ENCODE results near the gene COX6B2. TPM values are rescaled to one million over a fixed set of nuclear protein-coding genes. Genes with fewer than 3 reads are reported as not detected.

The COX6B2 gene
- total and polyA plus RNA-seq, 2 of the 8 experiments (the other 6 are each of a cell fraction or from before 2014, with no cell fraction given): 4.9 to 6.4 TPM

DNA sequence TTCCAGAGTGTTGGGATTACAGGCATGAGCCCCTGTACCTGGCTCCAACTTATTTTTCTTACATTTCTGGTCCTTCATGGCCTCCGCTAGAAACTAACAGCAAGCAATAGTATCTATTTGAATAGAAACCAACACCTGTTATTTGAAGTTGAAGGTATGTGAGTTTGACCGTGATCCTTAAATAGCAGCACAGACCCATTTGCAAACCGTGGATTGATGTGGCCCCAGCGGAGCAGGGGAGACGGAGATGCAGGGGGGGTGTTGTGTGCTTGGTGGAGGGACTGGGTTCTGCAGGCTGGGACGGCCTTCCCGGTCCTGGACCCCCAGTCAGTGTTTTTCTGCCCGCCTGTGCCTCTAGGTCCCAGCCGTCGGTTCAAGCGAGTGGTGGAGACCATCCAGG lies 46.2 kb downstream of the COX6B2 start (continued):
- no peak for TF ChIP-seq TBP (IDR thresholded peaks at IDR 0.05; ENCODE audit: low read depth, low read length)
- TF ChIP-seq SRF (IDR thresholded peaks at IDR 0.05; ENCODE audit: low read depth, low read length): no peak
- TF ChIP-seq MAFK (IDR thresholded peaks at IDR 0.05; ENCODE audit: low read depth, low read length): no peak
- no peak for TF ChIP-seq RXRA (IDR thresholded peaks at IDR 0.05; ENCODE audit: insufficient read depth, low read depth, low read length)

All from H1 (cell line).